ENCODE results near the gene NUB1. TPM values are rescaled to one million over a fixed set of nuclear protein-coding genes. Genes with fewer than 3 reads are reported as not detected.

NUB1 gene, protein sequence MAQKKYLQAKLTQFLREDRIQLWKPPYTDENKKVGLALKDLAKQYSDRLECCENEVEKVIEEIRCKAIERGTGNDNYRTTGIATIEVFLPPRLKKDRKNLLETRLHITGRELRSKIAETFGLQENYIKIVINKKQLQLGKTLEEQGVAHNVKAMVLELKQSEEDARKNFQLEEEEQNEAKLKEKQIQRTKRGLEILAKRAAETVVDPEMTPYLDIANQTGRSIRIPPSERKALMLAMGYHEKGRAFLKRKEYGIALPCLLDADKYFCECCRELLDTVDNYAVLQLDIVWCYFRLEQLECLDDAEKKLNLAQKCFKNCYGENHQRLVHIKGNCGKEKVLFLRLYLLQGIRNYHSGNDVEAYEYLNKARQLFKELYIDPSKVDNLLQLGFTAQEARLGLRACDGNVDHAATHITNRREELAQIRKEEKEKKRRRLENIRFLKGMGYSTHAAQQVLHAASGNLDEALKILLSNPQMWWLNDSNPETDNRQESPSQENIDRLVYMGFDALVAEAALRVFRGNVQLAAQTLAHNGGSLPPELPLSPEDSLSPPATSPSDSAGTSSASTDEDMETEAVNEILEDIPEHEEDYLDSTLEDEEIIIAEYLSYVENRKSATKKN
- 30.6 and 52.4 TPM in 2 replicates for total RNA-seq

GRCh38 chr7:151341357-151342101, at the start of gene NUB1:
NUB1 (plus strand) TSS chr7:151341812; CDS start chr7:151345350, 3,538 bp downstream.

DNA sequence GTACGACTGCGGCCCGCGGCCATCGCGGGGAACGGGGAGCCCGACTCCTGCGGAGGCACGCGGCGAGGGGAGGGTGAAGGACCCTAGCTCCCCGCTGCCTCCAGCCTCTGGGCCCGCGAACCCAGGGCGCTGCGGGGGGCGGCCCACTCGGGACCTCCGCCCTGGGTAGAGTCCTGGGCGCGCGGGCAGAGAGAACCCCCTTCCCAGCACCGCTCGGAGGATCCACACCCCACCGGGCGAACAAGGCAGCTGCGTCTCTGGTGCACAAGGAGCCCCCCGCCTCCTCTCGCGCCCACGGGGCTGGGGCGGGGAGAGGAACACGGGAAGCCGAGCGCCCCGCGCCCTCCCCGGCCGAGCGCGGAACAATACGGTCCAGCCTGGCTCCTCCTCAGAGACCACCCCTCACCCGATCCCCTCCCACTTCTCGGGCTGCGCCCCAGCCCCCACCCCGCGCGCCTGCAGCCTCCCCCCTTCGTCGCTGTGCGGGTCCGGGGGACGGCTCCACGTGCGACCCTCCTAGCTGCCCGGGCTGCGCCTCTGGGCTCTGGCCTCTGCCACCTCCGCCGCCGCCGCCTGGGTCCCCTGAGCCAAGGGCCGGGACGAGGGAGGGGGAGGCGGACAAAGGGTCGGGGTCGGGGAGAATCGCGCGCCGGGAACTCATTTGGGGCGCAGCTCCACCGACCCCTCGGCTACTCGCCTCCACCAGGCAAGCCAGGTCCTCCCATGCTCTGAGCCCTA, 68.2 kb downstream of the NUB1 start, which contains the start of gene WDR86:
TSS of gene WDR86 (minus strand) at position 372 of the 738 bp plus-strand sequence. CDS start 449 bp downstream, outside the sequence.

Other genes starting within 250 kb of the NUB1 start
- not detected in 2 replicates for gene GBX1, start 174.1 kb upstream of the NUB1 start, total RNA-seq
- gene ASB10, start 154.6 kb upstream of the NUB1 start, total RNA-seq = not detected in 2 replicates
- gene H2BK1, start 131.3 kb upstream of the NUB1 start, total RNA-seq = not detected in 2 replicates
- 44.2 and 53.0 TPM in 2 replicates for gene ABCF2, start 114.6 kb upstream of the NUB1 start, total RNA-seq
- 28.3 and 62.9 TPM in 2 replicates for gene CHPF2, start 109.3 kb upstream of the NUB1 start, total RNA-seq
- gene SMARCD3, start 93.1 kb upstream of the NUB1 start, total RNA-seq = 0.97 and 1.9 TPM in 2 replicates
- 0.16 TPM in 1 of 2 replicates, not detected in the other for gene WDR86, start 68.2 kb downstream of the NUB1 start, total RNA-seq
- not detected in 2 replicates for gene CRYGN, start 98.3 kb downstream of the NUB1 start, total RNA-seq
- 45.0 and 68.5 TPM in 2 replicates for gene RHEB, start 178.1 kb downstream of the NUB1 start, total RNA-seq

Measured in bladder microvascular endothelial cell (primary cell).